A549 (cell line): ENCODE data around the gene CLPX. TPM values are rescaled to one million over a fixed set of nuclear protein-coding genes. Genes with fewer than 3 reads are reported as not detected.
A peak's percentile ranks its signal among the peaks of the same experiment; 100 is the strongest.

Source experiments
- ATAC-seq, 2 experiments: fragments of 200-7000 bp in 1 of 2; fragments of >200 bp in 1 of 2; cut with Nextera tagmentation in 1 of 2; cut with Tn5 transposase in 1 of 2; 3 replicates each; pipeline versions ENCODE4 v1.8.0 to v1.9.1; 2018 to 2020; ENCODE audit warnings: mild to moderate bottlenecking in 1 of 2, moderate library complexity in 1 of 2
- CTCF ChIA-PET: fragments of 300-600 bp; sonication (Branson Sonifier 250); formaldehyde crosslinking; extraction: SDS; loops from one replicate; lab custom pipeline; 2021; ENCODE audit warnings: antibody characterized with exemption, inconsistent platforms; lab: Yijun Ruan, JAX
- POLR2A ChIA-PET: fragments of 350-600 bp; formaldehyde crosslinking; extraction: SDS; loops from one replicate; lab custom pipeline; 2021; ENCODE audit warnings: antibody characterized with exemption, inconsistent platforms; lab: Yijun Ruan, JAX
- DNase-seq, 2 experiments: peaks; one replicate each; pipeline versions ENCODE4 v3.0.0 to v3.0.0-alpha.2; 2011 to 2016; ENCODE audit warnings: low read depth in 1 of 2, low spot score in 1 of 2
- FAIRE-seq: peaks from 2 replicates; lab custom pipeline; 2011; peaks lifted over from hg19 to GRCh38; lab: Jason Lieb, UNC
- H3K27ac ChIP-seq, 2 experiments: fragments of >200 bp; sonication (Bioruptor Twin); formaldehyde crosslinking; 3 replicates each; pipeline ENCODE4 v1.5.1; 2016 to 2017
- H3K4me1 ChIP-seq: fragments of >200 bp; sonication (Bioruptor Twin); formaldehyde crosslinking; 3 replicates; pipeline ENCODE4 v1.6.1; 2016
- H3K4me2 ChIP-seq: fragments of >200 bp; sonication (Bioruptor Twin); formaldehyde crosslinking; 3 replicates; pipeline ENCODE4 v1.6.1; 2016
- H3K4me3 ChIP-seq: fragments of >200 bp; sonication (Bioruptor Twin); formaldehyde crosslinking; 3 replicates; pipeline ENCODE4 v1.5.1; 2016
- H3K9me3 ChIP-seq: fragments of >200 bp; sonication (Bioruptor Twin); formaldehyde crosslinking; 3 replicates; pipeline ENCODE4 v1.6.1; 2016
- BCL3 ChIP-seq: fragments of >200 bp; sonication (Bioruptor Twin); formaldehyde crosslinking; IDR thresholded peaks from 3 replicates; pipeline ENCODE4 v1.6.1; 2016
- CEBPB ChIP-seq, 2 experiments: fragments of >200 bp in 1 of 2; sonication (Bioruptor Twin) in 1 of 2; formaldehyde crosslinking in 1 of 2; IDR thresholded peaks; 2 replicates each; pipeline ENCODE4 v1.6.1; 2012 to 2016
- CHD2 ChIP-seq: fragments of 150-350 bp; IDR thresholded peaks from 2 replicates; pipeline ENCODE4 v1.6.1; 2014; ENCODE audit warnings: low read length; ENCODE audit not compliant: partially characterized antibody
- EHF ChIP-seq: fragments of 250-450 bp; sonication (Bioruptor Pico); IDR thresholded peaks from 2 replicates; pipeline ENCODE4 v1.5.0; 2020; ENCODE audit warnings: mild to moderate bottlenecking
- EP300 ChIP-seq, 2 experiments: fragments of >200 bp; sonication (Bioruptor Twin); formaldehyde crosslinking; IDR thresholded peaks; 2 replicates in 1 of 2; 3 replicates in 1 of 2; pipeline ENCODE4 v1.6.1; 2016 to 2017
- FOSB ChIP-seq: fragments of 250-450 bp; sonication (Bioruptor Pico); IDR thresholded peaks from 2 replicates; pipeline ENCODE4 v1.5.0; 2020; ENCODE audit warnings: mild to moderate bottlenecking, moderate library complexity
- GATA3 ChIP-seq: IDR thresholded peaks from 2 replicates; pipeline ENCODE4 v1.6.1; 2012; ENCODE audit warnings: borderline replicate concordance
- HDAC2 ChIP-seq: fragments of 200-600 bp; sonication (generic); IDR thresholded peaks from 2 replicates; pipeline ENCODE4 v1.6.1; 2016
- HOXA7 ChIP-seq: fragments of 250-450 bp; sonication (Bioruptor Pico); IDR thresholded peaks from 2 replicates; pipeline ENCODE4 v1.5.0; 2020; ENCODE audit warnings: mild to moderate bottlenecking, moderate library complexity
- HOXB13 ChIP-seq: fragments of 250-450 bp; sonication (Bioruptor Pico); IDR thresholded peaks from 2 replicates; pipeline ENCODE4 v1.5.0; 2020; ENCODE audit warnings: low read depth, mild to moderate bottlenecking, moderate library complexity
- JUN ChIP-seq, 2 experiments: fragments of >200 bp; sonication (Bioruptor Twin); formaldehyde crosslinking; IDR thresholded peaks; 2 replicates in 1 of 2; 3 replicates in 1 of 2; pipeline ENCODE4 v1.6.1; 2016 to 2017
- MAFK ChIP-seq: fragments of 450-650 bp; IDR thresholded peaks from 2 replicates; pipeline ENCODE4 v1.6.1; 2014; ENCODE audit not compliant: partially characterized antibody
- MAX ChIP-seq: IDR thresholded peaks from 2 replicates; pipeline ENCODE4 v1.6.1; 2012
- MAZ ChIP-seq: fragments of 150-350 bp; IDR thresholded peaks from 2 replicates; pipeline ENCODE4 v1.6.1; 2014; ENCODE audit warnings: antibody characterized with exemption, low read depth, low read length, borderline replicate concordance
- NFE2L2 ChIP-seq: fragments of 150-350 bp; conservative IDR thresholded peaks from 2 replicates; pipeline ENCODE4 v1.6.1; 2014; ENCODE audit warnings: low read length
- PBX3 ChIP-seq: IDR thresholded peaks from 2 replicates; pipeline ENCODE4 v1.6.1; 2012
- POLR2AphosphoS2 ChIP-seq: conservative IDR thresholded peaks from 2 replicates; pipeline ENCODE4 v1.6.1; 2012; ENCODE audit warnings: low read length, improper control_type of control experiment, inconsistent platforms
- REST ChIP-seq: fragments of 200-600 bp; sonication (generic); IDR thresholded peaks from 2 replicates; pipeline ENCODE4 v1.6.1; 2016; ENCODE audit warnings: antibody characterized with exemption, mild to moderate bottlenecking, moderate library complexity
- SMC3 ChIP-seq: fragments of >200 bp; sonication (Bioruptor Twin); formaldehyde crosslinking; IDR thresholded peaks from 3 replicates; pipeline ENCODE4 v1.6.1; 2018; ENCODE audit warnings: inconsistent platforms
- TP53 ChIP-seq: fragments of 250-450 bp; sonication (Bioruptor Pico); IDR thresholded peaks from 2 replicates; pipeline ENCODE4 v1.5.0; 2021; ENCODE audit warnings: mild to moderate bottlenecking, moderate library complexity
- ZC3H11A ChIP-seq: fragments of 450-650 bp; IDR thresholded peaks from 2 replicates; pipeline ENCODE4 v1.6.1; 2014; ENCODE audit warnings: antibody characterized with exemption, mild to moderate bottlenecking
- ZFP36 ChIP-seq: fragments of 450-650 bp; IDR thresholded peaks from 2 replicates; pipeline ENCODE4 v1.6.1; 2014; ENCODE audit warnings: borderline replicate concordance; ENCODE audit not compliant: partially characterized antibody
- ZSCAN20 ChIP-seq: fragments of 250-450 bp; sonication (Bioruptor Pico); IDR thresholded peaks from 2 replicates; pipeline ENCODE4 v1.8.0; 2022; ENCODE audit warnings: mild to moderate bottlenecking, moderate library complexity
- WGBS: methylation state at CpG from one replicate; pipeline ENCODE4 v1.1.6; 2017; ENCODE audit errors: missing lambda C conversion rate; 5-methylcytosine and 5-hydroxymethylcytosine counted together
- polyA plus RNA-seq, 4 experiments: library from polyadenylated mRNA; depleted of rRNA in 3 of 4; stranded (reverse); fragments of >200 nt; fragmentation: RNase III in 1 of 4; extraction: RNeasy Plus Mini Kit Qiagen cat#74134 plus additional on column Dnase treatment in 1 of 4; gene quantifications; 2 replicates in 3 of 4; 3 replicates in 1 of 4; pipeline ENCODE4 v1.2.3, GENCODE V29; 2011 to 2017
- TF ChIP-seq, protein P1 (sequence below): fragments of >200 bp; sonication (Bioruptor Twin); formaldehyde crosslinking; IDR thresholded peaks from 2 replicates; pipeline ENCODE4 v1.6.1; 2016

CLPX gene
- polyA plus RNA-seq, 2 of the 4 experiments (the other 2 are of a cell fraction) = 55.4 to 113 TPM

GRCh38 chr15:65184305-65184867 is 756 bp downstream of the CLPX start:
- H3K27ac ChIP-seq = peak overlapping the region; percentile 93 to 95
- ChIA-PET POLR2A (interaction anchor here (0.6 to 3.4 kb wide), 13 partner anchors 10 to 346 kb away, joined by 3 to 103 read pairs (median 7); partner anchors contain the start of genes HACD3, PARP16, PDCD7 and RNU5B-1), CTCF (interaction anchor here (1.6 to 14.7 kb wide), 4 partner anchors 24 to 201 kb away, joined by 5 to 408 read pairs (median 92); partner anchors contain the start of genes PARP16 and RNU5B-1)
- no peaks in the 10 kb centered on the region for H3K9me3 ChIP-seq
- peak; percentile 71 to 73 for DNase-seq
- peaks cover 28% of the 10 kb centered on the region for H3K4me1 ChIP-seq
- ATAC-seq = peak; percentile 76 to 81
- peak overlapping the region; percentile 72 for H3K4me3 ChIP-seq
- TF ChIP-seq HDAC2 = no peak
- no peak for TF ChIP-seq POLR2AphosphoS2
- no peak for TF ChIP-seq NFE2L2
- peak; percentile 9; the same call in 1 of the 2 replicates for TF ChIP-seq MAX
- TF ChIP-seq BCL3 = no peak
- TF ChIP-seq, protein P1, sequence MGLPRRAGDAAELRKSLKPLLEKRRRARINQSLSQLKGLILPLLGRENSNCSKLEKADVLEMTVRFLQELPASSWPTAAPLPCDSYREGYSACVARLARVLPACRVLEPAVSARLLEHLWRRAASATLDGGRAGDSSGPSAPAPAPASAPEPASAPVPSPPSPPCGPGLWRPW = no peak
- TF ChIP-seq MAZ = no peak
- no peak for TF ChIP-seq ZC3H11A
- TF ChIP-seq TP53 = no peak
- peak; percentile 88 for TF ChIP-seq CHD2
- no peak for TF ChIP-seq HOXA7 (CRISPR knock-in tag)
- peak; percentile 80 for TF ChIP-seq REST
- no peak for TF ChIP-seq ZFP36
- TF ChIP-seq SMC3 = no peak
- TF ChIP-seq EP300 (IDR thresholded peaks at IDR 0.05) = no peak
- no peak for TF ChIP-seq PBX3
- TF ChIP-seq EHF (CRISPR knock-in tag) = no peak
- 0 out of 2 replicates have a peak, but pooled peaks have one; percentile 34 for TF ChIP-seq FOSB (CRISPR knock-in tag)
- no peak for TF ChIP-seq GATA3
- TF ChIP-seq ZSCAN20 (CRISPR knock-in tag) = no peak
- TF ChIP-seq MAFK = no peak
- TF ChIP-seq CEBPB (IDR thresholded peaks at IDR 0.05) = no peak
- TF ChIP-seq JUN (IDR thresholded peaks at IDR 0.05) = no peak
- no peak for TF ChIP-seq HOXB13 (CRISPR knock-in tag)
- peak overlapping the region; percentile 88 for H3K4me2 ChIP-seq
- FAIRE-seq = no peak
- WGBS = under 1% methylated on average over 28 of the region's 33 CpGs
